SK-N-SH (cell line): ENCODE measurements around the gene PRAMEF1. TPM values are rescaled to one million over a fixed set of nuclear protein-coding genes. Genes with fewer than 3 reads are reported as not detected.

ENCODE experiments used
- CTCF ChIA-PET: fragments of 300-600, 350-600 bp; formaldehyde crosslinking; extraction: SDS; loops from one replicate; lab custom pipeline; 2021; lab: Yijun Ruan, JAX
- POLR2A ChIA-PET: fragments of 350-600 bp; sonication (Branson Sonifier 250); formaldehyde crosslinking; extraction: SDS; loops from one replicate; lab custom pipeline; 2020; ENCODE audit warnings: antibody characterized with exemption, inconsistent platforms; lab: Yijun Ruan, JAX
- DNase-seq: peaks from one replicate; pipeline ENCODE4 v3.0.0; 2012
- H2AFZ ChIP-seq: fragments of 200-600 bp; sonication (generic); 2 replicates; pipeline ENCODE4 v1.8.1; 2016; ENCODE audit warnings: antibody characterized with exemption, mild to moderate bottlenecking, low read depth
- H3F3A ChIP-seq: fragments of 200-600 bp; sonication (generic); replicated peaks from 2 replicates; pipeline ENCODE3; 2016; ENCODE audit warnings: antibody characterized with exemption, mild to moderate bottlenecking; ENCODE audit not compliant: insufficient read depth
- H3K27ac ChIP-seq, 2 experiments: fragments of 200-500 bp in 1 of 2; fragments of 200-600 bp in 1 of 2; sonication (Bioruptor generic) in 1 of 2; sonication (generic), shearing (Covaris generic) in 1 of 2; 2 replicates each; pipeline versions ENCODE4 v1.5.1 to v1.6.1; 2014 to 2016; ENCODE audit warnings: low read depth in 2 of 2, inconsistent platforms in 1 of 2, low read length in 1 of 2, mild to moderate bottlenecking in 1 of 2, mixed read lengths in 1 of 2
- H3K27me3 ChIP-seq: fragments of 200-600 bp; sonication (generic), shearing (Covaris generic); 2 replicates; pipeline ENCODE4 v1.6.1; 2016; ENCODE audit warnings: mixed run types; ENCODE audit not compliant: insufficient read depth
- H3K36me3 ChIP-seq, 2 experiments: fragments of 200-500 bp in 1 of 2; fragments of 200-600 bp in 1 of 2; sonication (Bioruptor generic) in 1 of 2; sonication (generic) in 1 of 2; replicated peaks in 1 of 2; 2 replicates each; pipeline versions ENCODE3 to v1.5.1; 2014 to 2016; ENCODE audit warnings: low read length in 1 of 2, mild to moderate bottlenecking in 1 of 2; ENCODE audit not compliant: insufficient read depth in 2 of 2, control insufficient read depth in 1 of 2
- H3K4me1 ChIP-seq, 2 experiments: fragments of 200-500 bp in 1 of 2; fragments of 200-600 bp in 1 of 2; sonication (Bioruptor generic) in 1 of 2; sonication (generic), shearing (Covaris generic) in 1 of 2; 2 replicates each; pipeline versions ENCODE4 v1.5.1 to v1.6.1; 2014 to 2016; ENCODE audit warnings: low read depth in 1 of 2, low read length in 1 of 2, mixed run types in 1 of 2; ENCODE audit not compliant: insufficient read depth in 2 of 2, control insufficient read depth in 1 of 2
- H3K4me2 ChIP-seq: fragments of 200-600 bp; sonication (generic), shearing (Covaris generic); 2 replicates; pipeline ENCODE4 v1.6.1; 2017; ENCODE audit warnings: mixed run types
- H3K4me3 ChIP-seq, 2 experiments: fragments of 200-500 bp in 1 of 2; fragments of 200-600 bp in 1 of 2; sonication (Bioruptor generic) in 1 of 2; sonication (generic), shearing (Covaris generic) in 1 of 2; 2 replicates each; pipeline versions ENCODE4 v1.5.1 to v1.8.1; 2014 to 2016; ENCODE audit warnings: low read depth in 2 of 2, inconsistent platforms in 1 of 2, low read length in 1 of 2, mild to moderate bottlenecking in 1 of 2, mixed read lengths in 1 of 2, moderate library complexity in 1 of 2
- H3K79me2 ChIP-seq: fragments of 200-600 bp; sonication (generic); 2 replicates; pipeline ENCODE4 v1.8.1; 2017; ENCODE audit warnings: mild to moderate bottlenecking; ENCODE audit not compliant: insufficient read depth
- H3K9ac ChIP-seq: fragments of 200-600 bp; sonication (generic); 2 replicates; pipeline ENCODE4 v1.6.1; 2017; ENCODE audit warnings: mixed run types
- H3K9me2 ChIP-seq: fragments of 200-600 bp; sonication (generic); 2 replicates; pipeline ENCODE4 v1.6.1; 2017; ENCODE audit warnings: mixed run types
- H3K9me3 ChIP-seq: fragments of 200-600 bp; sonication (generic); 2 replicates; pipeline ENCODE4 v1.6.1; 2017; ENCODE audit warnings: mixed run types, mild to moderate bottlenecking, moderate library complexity
- H4K20me1 ChIP-seq: fragments of 200-600 bp; sonication (generic); 2 replicates; pipeline ENCODE4 v1.6.1; 2017; ENCODE audit warnings: mild to moderate bottlenecking, mixed run types; ENCODE audit not compliant: insufficient read depth
- CTCF ChIP-seq: fragments of 200-600 bp; sonication (generic); IDR thresholded peaks from 2 replicates; pipeline ENCODE4 v1.6.1; 2017; ENCODE audit warnings: antibody characterized with exemption, mild to moderate bottlenecking, moderate library complexity
- GABPA ChIP-seq: IDR thresholded peaks from 2 replicates; pipeline ENCODE4 v1.4.0; 2012; ENCODE audit warnings: low read depth, mild to moderate bottlenecking
- GATA2 ChIP-seq: sonication (generic); formaldehyde crosslinking; IDR thresholded peaks from 2 replicates; pipeline ENCODE4 v1.5.0; 2020; ENCODE audit warnings: mild to moderate bottlenecking, missing genetic modification reagents
- JUND ChIP-seq: IDR thresholded peaks from 2 replicates; pipeline ENCODE4 v1.4.0; 2012
- NRF1 ChIP-seq: IDR thresholded peaks from 2 replicates; pipeline ENCODE4 v1.6.1; 2012; ENCODE audit warnings: low read depth, mild to moderate bottlenecking, low read length
- PBX3 ChIP-seq: IDR thresholded peaks from 2 replicates; pipeline ENCODE4; 2012
- POLR2AphosphoS5 ChIP-seq: IDR thresholded peaks from 2 replicates; pipeline ENCODE4 v1.6.1; 2012; ENCODE audit warnings: low read depth, low read length
- RCOR1 ChIP-seq: fragments of 150-350 bp; IDR thresholded peaks from 2 replicates; pipeline ENCODE4 v1.6.1; 2017; ENCODE audit warnings: antibody characterized with exemption, low read length
- RFX5 ChIP-seq: IDR thresholded peaks from 2 replicates; pipeline ENCODE4 v1.6.1; 2012; ENCODE audit warnings: mild to moderate bottlenecking, improper control_type of control experiment, low read length
- RXRA ChIP-seq: IDR thresholded peaks from 2 replicates; pipeline ENCODE4 v1.4.0; 2012; ENCODE audit warnings: low read depth, mild to moderate bottlenecking, borderline replicate concordance
- SMC3 ChIP-seq: IDR thresholded peaks from 2 replicates; pipeline ENCODE4 v1.6.1; 2012; ENCODE audit warnings: low read depth, low read length, improper control_type of control experiment
- TAF1 ChIP-seq: IDR thresholded peaks from 2 replicates; pipeline ENCODE4 v1.6.1; 2012; ENCODE audit warnings: low read depth, mild to moderate bottlenecking, low read length, moderate library complexity, borderline replicate concordance
- TCF12 ChIP-seq: IDR thresholded peaks from 2 replicates; pipeline ENCODE4 v1.4.0; 2012
- WGBS: methylation state at CpG from one replicate; pipeline ENCODE4 v1.1.6; 2017; ENCODE audit warnings: low lambda C conversion rate; 5-methylcytosine and 5-hydroxymethylcytosine counted together
- polyA plus RNA-seq, 3 experiments: library from polyadenylated mRNA; depleted of rRNA; stranded (reverse); fragments of >200 nt; gene quantifications; 2 replicates each; pipeline ENCODE4 v1.2.3, GENCODE V29; 2012
- TF ChIP-seq, protein P1 (sequence below): fragments of 150-350 bp; IDR thresholded peaks from 2 replicates; pipeline ENCODE4 v1.6.1; 2017; ENCODE audit warnings: antibody characterized with exemption, low read length, low read depth, borderline replicate concordance

Gene PRAMEF1
- polyA plus RNA-seq, 1 of the 3 experiments (the other 2 are of a cell fraction): not detected

- no peak for TF ChIP-seq RXRA
- TF ChIP-seq TCF12: no peak
These were observed 33.4 kb upstream of the PRAMEF1 start (continued) for GRCh38 chr1:12757836-12758235.

DNA sequence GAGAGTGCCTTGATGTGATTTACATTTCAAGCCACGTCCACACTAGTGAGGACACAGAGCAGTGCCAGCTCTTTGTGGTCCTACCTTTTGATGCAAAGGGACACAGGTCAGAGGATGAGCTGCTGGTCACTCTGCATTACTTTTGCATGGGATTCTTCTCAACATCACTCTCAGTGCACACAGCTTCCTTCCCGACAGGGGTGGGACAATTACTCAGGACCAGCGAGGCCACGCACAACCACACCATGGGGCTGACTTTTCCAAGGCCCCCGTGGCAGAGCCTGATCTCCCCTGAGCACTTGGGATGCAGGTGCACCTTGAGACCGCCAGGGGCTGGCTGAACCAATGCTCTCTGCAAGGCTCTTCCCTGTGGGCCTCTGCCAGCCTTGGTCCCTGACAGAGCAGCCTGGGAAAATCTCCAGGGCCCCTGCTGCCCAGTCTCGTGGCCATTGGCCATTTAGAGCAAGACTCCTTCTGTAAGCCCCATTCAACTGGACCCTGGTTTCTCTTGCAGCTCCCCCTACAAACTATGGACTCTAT is 30.9 kb upstream of the PRAMEF1 start:
- ChIA-PET CTCF (interaction anchor here (1.2 kb wide), 1 partner anchor 11 kb away, joined by 5 read pairs; no protein-coding TSS in a partner anchor), POLR2A (no interaction called here)
- Histone ChIP-seq H3K9me3 (no peaks in the 10 kb centered on the region), H3K27me3 (no peaks in the 10 kb centered on the region), H2AFZ (no peak overlapping the region), H3K4me1 (no peaks in the 10 kb centered on the region), H3K79me2 (no peaks in the 10 kb centered on the region), H3K36me3 (no peaks in the 10 kb centered on the region), H3K9me2 (no peaks in the 10 kb centered on the region), H3K9ac (no peak overlapping the region), H4K20me1 (no peaks in the 10 kb centered on the region), H3K4me2 (no peak overlapping the region), H3K27ac (no peak overlapping the region), H3K4me3 (no peak overlapping the region), H3F3A (no peaks in the 10 kb centered on the region)
- DNase-seq: peak; percentile 23
- WGBS: 8% methylated on average over 6 of the region's 7 CpGs
- TF ChIP-seq CTCF (peak; percentile 37; the same call in 1 of the 2 replicates), RFX5 (no peak), TCF12 (no peak)

- ChIA-PET CTCF (no interaction called here), POLR2A (no interaction called here)
- no peak overlapping the region for H3K4me2 ChIP-seq
- H3F3A ChIP-seq: no peaks in the 10 kb centered on the region
- no peaks in the 10 kb centered on the region for H4K20me1 ChIP-seq
- 37% methylated on average over 2 of the region's 5 CpGs for WGBS
- H3K9me3 ChIP-seq: no peaks in the 10 kb centered on the region
- no peak overlapping the region for H3K27ac ChIP-seq
- no peaks in the 10 kb centered on the region for H3K79me2 ChIP-seq
- no peaks in the 10 kb centered on the region for H3K4me1 ChIP-seq
- no peak overlapping the region for H3K9ac ChIP-seq
- H3K4me3 ChIP-seq: no peak overlapping the region
- H3K36me3 ChIP-seq: no peaks in the 10 kb centered on the region
- H2AFZ ChIP-seq: no peak overlapping the region
- H3K27me3 ChIP-seq: no peaks in the 10 kb centered on the region
- TF ChIP-seq NRF1 (no peak), TAF1 (no peak), SMC3 (no peak), GABPA (no peak), GATA2 (CRISPR knock-in tag) (no peak), CTCF (no peak), JUND (no peak), PBX3 (no peak), RCOR1 (no peak), POLR2AphosphoS5 (no peak)
- TF ChIP-seq, protein P1, sequence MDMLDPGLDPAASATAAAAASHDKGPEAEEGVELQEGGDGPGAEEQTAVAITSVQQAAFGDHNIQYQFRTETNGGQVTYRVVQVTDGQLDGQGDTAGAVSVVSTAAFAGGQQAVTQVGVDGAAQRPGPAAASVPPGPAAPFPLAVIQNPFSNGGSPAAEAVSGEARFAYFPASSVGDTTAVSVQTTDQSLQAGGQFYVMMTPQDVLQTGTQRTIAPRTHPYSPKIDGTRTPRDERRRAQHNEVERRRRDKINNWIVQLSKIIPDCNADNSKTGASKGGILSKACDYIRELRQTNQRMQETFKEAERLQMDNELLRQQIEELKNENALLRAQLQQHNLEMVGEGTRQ: no peak
- DNase-seq: no peak
- H3K9me2 ChIP-seq: no peaks in the 10 kb centered on the region
These were observed 29.4 kb upstream of the PRAMEF1 start for GRCh38 chr1:12761781-12762180.
